D721Med (cell line): ENCODE results near the gene PRKCZ.

Experiments
- DNase-seq: peaks from one replicate; pipeline ENCODE4 v3.0.0; 2011; ENCODE audit warnings: low spot score; ENCODE audit not compliant: insufficient read length
- FAIRE-seq: peaks from 2 replicates; lab custom pipeline; 2011; peaks lifted over from hg19 to GRCh38; lab: Jason Lieb, UNC
- CTCF ChIP-seq: IDR thresholded peaks from 2 replicates; pipeline ENCODE4 v1.5.1; 2012; ENCODE audit warnings: mild to moderate bottlenecking, control low read depth; ENCODE audit not compliant: insufficient read depth; ENCODE audit errors: missing control alignments

PRKCZ gene

DNA sequence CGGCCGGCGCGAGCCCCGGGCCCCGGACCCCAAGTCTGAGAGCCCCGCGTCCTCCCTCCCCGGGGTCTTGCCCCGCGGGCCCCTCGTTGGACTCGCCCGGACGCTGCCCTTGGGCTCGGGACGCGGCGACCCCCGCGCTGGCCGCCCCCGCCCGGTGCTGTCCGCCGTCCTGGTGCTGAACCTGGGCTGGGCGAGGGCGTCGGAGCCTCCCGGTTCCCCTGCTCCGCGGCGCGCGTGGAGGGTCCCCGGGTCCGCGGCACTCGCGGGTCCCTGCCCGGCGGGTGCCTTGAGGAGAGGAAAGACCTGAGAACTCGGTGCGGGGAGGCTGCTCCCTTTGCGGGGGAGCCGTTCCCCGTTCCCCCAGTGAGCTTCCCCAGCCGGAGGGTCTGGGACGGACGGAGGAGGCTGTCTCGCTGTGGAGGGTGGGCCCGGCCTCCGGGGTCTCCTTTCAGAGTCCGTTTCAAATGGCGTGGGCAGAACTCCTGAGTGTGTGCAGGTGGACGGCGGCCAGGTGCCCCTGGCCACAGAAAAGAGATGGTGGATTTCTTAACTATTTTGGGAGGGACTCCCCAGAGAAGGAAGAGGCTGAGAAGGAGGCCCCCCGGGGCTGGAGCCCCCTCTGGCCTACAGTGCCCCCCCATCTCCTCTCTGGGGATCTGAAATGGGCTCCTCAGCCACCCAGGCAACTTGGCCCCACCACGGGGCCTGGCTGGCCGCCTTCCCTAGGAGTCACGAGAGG is 30.5 kb upstream of the PRKCZ start:
- no peak for TF ChIP-seq CTCF
- FAIRE-seq (no peak), DNase-seq (no peak)

DNA sequence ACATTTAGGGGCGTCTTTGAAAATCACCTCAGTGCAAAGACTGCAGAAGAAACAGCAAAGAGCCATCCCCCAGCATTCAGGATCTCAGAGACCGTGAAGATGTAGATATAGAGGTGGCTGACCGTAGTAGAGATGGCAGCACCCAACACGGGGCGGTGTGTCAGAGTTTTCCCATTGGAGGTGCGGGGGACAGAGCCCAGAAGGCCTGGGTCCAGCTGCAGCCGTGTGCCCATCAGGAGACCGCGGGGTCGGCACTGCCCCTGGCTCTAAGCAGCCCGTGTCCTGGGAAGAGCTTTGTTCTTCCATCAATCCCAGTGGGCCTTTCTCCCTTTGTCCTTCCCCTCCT is 29.9 kb upstream of the PRKCZ start:
- TF ChIP-seq CTCF = no peak
- DNase-seq = no peak
- no peak for FAIRE-seq

DNA sequence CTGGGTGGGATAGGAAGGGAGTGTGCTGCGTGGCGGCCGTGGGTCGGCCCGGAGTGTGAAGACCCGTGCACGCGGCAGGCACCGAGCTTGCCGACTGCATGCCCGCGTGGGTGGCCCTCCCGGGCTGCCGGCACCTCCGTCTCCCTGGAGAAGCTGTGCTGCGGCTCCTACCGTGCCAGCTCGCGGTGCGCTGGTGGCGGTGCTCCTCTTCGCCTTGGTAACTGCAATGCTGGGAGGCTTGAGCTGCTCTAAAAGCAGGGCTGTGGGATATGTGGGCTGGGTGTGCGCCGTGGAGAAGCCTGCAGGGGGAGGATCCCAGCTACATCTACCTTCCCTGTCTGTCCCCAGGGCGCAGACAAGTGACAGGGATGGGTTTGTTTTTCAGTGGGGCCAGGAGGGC is 28.7 kb upstream of the PRKCZ start:
- no peak for DNase-seq
- no peak for FAIRE-seq
- TF ChIP-seq CTCF = no peak

DNA sequence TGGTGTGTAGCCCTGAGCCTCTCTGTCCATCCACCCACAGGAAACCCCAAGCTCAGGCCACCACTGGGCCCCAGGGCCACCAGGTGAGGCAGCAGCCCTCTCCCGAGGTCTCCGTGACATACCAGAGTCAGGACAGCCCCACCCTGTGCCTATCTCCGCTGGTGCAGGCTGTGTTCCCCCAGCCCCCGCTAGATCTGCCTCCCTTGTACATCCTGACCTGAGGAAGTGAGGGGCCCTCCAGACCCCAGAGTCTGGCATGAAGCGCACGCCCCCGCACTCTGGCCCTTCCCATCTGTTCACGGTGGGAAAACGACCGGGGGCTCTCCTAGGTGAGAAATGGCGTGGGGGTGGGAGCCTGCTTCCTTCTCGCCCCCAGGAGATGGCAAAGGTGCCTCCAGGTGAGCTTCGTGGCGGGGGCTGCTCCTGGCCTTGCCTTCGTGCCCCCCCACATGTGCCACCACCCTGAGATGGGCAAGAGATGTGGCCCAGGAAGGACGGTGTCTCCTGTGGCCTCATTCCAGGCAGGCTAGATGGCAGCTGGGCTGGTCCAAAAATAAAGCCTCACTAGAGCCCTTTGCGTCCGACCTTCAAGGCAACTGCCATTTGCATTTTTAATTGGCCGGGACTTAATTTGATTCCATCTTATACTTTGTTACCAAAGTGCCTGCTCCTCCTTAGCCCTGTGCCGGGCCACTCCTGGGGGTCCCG is 28.0 kb upstream of the PRKCZ start:
- DNase-seq (no peak), FAIRE-seq (no peak)
- TF ChIP-seq CTCF = no peak

DNA sequence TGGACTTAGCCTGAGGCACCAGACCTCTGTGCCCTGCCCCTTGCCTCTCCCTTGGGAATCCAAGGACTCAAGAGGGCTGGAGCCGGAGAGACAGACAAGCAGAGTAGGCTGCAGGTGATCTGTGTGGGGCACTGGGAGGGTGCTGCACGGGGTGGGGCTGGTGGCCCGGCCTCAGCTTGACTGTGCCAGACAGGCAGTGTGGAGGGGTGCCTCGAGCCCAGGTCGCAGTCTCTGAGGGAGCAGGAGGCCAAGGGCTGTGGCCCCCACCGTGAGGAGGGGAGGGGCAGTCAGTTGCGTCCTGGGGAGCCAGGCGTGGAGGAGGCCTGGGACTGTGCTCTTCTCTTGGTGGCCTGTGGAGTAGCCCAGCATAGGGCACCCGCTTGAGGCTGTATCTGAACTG is 27.0 kb upstream of the PRKCZ start:
- TF ChIP-seq CTCF = no peak
- FAIRE-seq (no peak), DNase-seq (no peak)

DNA sequence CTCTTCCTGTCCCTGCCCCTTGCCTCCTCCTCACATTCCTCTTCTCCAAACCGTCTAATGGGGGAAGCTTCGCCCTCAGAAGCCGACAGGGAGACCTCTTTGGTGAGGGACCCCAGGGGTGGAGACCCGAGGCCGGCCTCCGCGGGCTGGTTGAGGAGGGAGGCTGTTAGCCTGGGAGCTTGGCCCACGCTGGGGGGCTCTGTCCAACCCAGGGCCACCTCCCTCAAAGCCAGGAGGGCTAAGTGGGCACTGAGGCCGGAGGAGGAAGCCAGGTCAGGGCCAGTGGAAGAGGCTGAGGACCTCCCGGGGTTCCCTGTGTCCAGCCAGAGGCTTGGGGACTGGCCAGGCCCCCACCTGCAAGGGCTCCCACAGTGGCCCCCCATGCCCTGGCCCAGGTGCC is 25.8 kb upstream of the PRKCZ start:
- no peak for TF ChIP-seq CTCF
- DNase-seq = no peak
- FAIRE-seq = no peak

- DNase-seq (no peak), FAIRE-seq (no peak)
- TF ChIP-seq CTCF = no peak
Observed at GRCh38 chr1:2024887-2025286, 25.3 kb upstream of the PRKCZ start.
